GM19238 (cell line): ENCODE data around the gene CYP3A7.
"Not testable (repeated sequence)": the region's sequence is repeated elsewhere in the genome, so short reads cannot be mapped to it uniquely, and the experiment has no call there.

ENCODE experiments used
- DNase-seq: peaks from one replicate; pipeline ENCODE4 v3.0.0; 2011; ENCODE audit warnings: low spot score; ENCODE audit not compliant: insufficient read length

The CYP3A7 gene

GRCh38 chr7:99709260-99709659, 25.7 kb downstream of the CYP3A7 start:
- DNase-seq = no peak

GRCh38 chr7:99707096-99707495, 27.9 kb downstream of the CYP3A7 start:
- DNase-seq = no peak

- no peak for DNase-seq
Measured at GRCh38 chr7:99699946-99700345, 35.0 kb downstream of the CYP3A7 start.

GRCh38 chr7:99698867-99699730, 35.9 kb downstream of the CYP3A7 start:
- DNase-seq = not testable (repeated sequence)

- no peak for DNase-seq
Measured at GRCh38 chr7:99694912-99695304, 40.1 kb downstream of the CYP3A7 start.

- no peak for DNase-seq
Measured at GRCh38 chr7:99694201-99694911, 40.6 kb downstream of the CYP3A7 start.

GRCh38 chr7:99693427-99694200, 41.4 kb downstream of the CYP3A7 start:
- DNase-seq = no peak

GRCh38 chr7:99693100-99693426, 41.9 kb downstream of the CYP3A7 start:
- DNase-seq = no peak

- DNase-seq = not testable (repeated sequence)
Measured at GRCh38 chr7:99692563-99692962, 42.4 kb downstream of the CYP3A7 start.

- not testable (repeated sequence) for DNase-seq
Measured at GRCh38 chr7:99691658-99692057, 43.3 kb downstream of the CYP3A7 start.

- DNase-seq = not testable (repeated sequence)
Measured at GRCh38 chr7:99690918-99691317, 44.1 kb downstream of the CYP3A7 start.

GRCh38 chr7:99685871-99686608, 49.0 kb downstream of the CYP3A7 start:
- not testable (repeated sequence) for DNase-seq

GRCh38 chr7:99685129-99685758, 49.8 kb downstream of the CYP3A7 start:
- no peak for DNase-seq

- DNase-seq = no peak
Measured at GRCh38 chr7:99679400-99680191, 55.4 kb downstream of the CYP3A7 start, which contains the start of gene CYP3A5. TSS of gene CYP3A5 (minus strand) at chr7:99679996. CDS start at chr7:99679896, 100 bp downstream.

- no peak for DNase-seq
Measured at GRCh38 chr7:99679032-99679399, 56.0 kb downstream of the CYP3A7 start.

- DNase-seq = no peak
Measured at GRCh38 chr7:99677648-99678045, 57.3 kb downstream of the CYP3A7 start.

GRCh38 chr7:99677013-99677647, 57.9 kb downstream of the CYP3A7 start:
- DNase-seq = no peak

GRCh38 chr7:99674995-99675742, 59.8 kb downstream of the CYP3A7 start:
- DNase-seq = no peak

- DNase-seq = no peak
Measured at GRCh38 chr7:99672573-99672972, 62.4 kb downstream of the CYP3A7 start.
